IgD-negative memory B cell (primary cell): ENCODE results near the gene RIOK3. TPM values are rescaled to one million over a fixed set of nuclear protein-coding genes. Genes with fewer than 3 reads are reported as not detected.

Experiments
- H3K27ac Mint-ChIP-seq, 3 donors: one replicate each; pipeline ENCODE4 v1.8.0; 2020 to 2022; ENCODE audit warnings: mild to moderate bottlenecking in 3 of 3, mixed read lengths in 3 of 3, moderate library complexity in 1 of 3
- H3K27me3 Mint-ChIP-seq: one replicate; pipeline ENCODE4 v1.8.0; 2021; ENCODE audit warnings: mixed read lengths
- H3K36me3 Mint-ChIP-seq: one replicate; pipeline ENCODE4 v1.8.0; 2020; ENCODE audit warnings: mild to moderate bottlenecking, mixed read lengths
- H3K4me1 Mint-ChIP-seq, 3 donors: one replicate each; pipeline ENCODE4 v1.8.0; 2020 to 2022; ENCODE audit warnings: mixed read lengths in 3 of 3, mild to moderate bottlenecking in 1 of 3
- H3K4me3 Mint-ChIP-seq, 4 donors: one replicate each; pipeline ENCODE4 v1.8.0; 2020 to 2022; ENCODE audit warnings: mild to moderate bottlenecking in 4 of 4, mixed read lengths in 4 of 4, moderate library complexity in 3 of 4
- H3K9me3 Mint-ChIP-seq, 3 donors: one replicate each; pipeline ENCODE4 v1.8.0; 2020 to 2021; ENCODE audit warnings: mixed read lengths in 3 of 3, mild to moderate bottlenecking in 1 of 3
- polyA plus RNA-seq: library from polyadenylated mRNA; unstranded; fragments of 300-500 nt; fragmentation: Illumina TruSeq; gene quantifications from one replicate; pipeline ENCODE4 v1.2.3, GENCODE V29; 2021

The RIOK3 gene
- polyA plus RNA-seq, 1 donor from 2014 or later: 42.0 TPM

GRCh38 chr18:23521907-23522306 is 68.8 kb downstream of the RIOK3 start:
- Mint-ChIP-seq H3K27ac (peak overlapping the region in 1 of 3 donors; percentile 35), H3K36me3 (peaks cover 7% of the 10 kb centered on the region)

GRCh38 chr18:23523429-23524212 is 70.5 kb downstream of the RIOK3 start:
- Mint-ChIP-seq H3K36me3 (peaks cover 6% of the 10 kb centered on the region), H3K27me3 (no peaks in the 10 kb centered on the region), H3K4me1 (peaks cover 2 to 8% (median 6%) of the 10 kb centered on the region in 3 donors), H3K9me3 (no peaks in the 10 kb centered on the region), H3K27ac (peak overlapping the region; percentile 16 to 86 (median 76)), H3K4me3 (peak overlapping the region in 1 of 4 donors; percentile 57)

More at GRCh38 chr18:23521907-23522306, 68.8 kb downstream of the RIOK3 start:
- peaks cover 2 to 8% (median 6%) of the 10 kb centered on the region in 3 donors for H3K4me1 Mint-ChIP-seq
- no peaks in the 10 kb centered on the region for H3K9me3 Mint-ChIP-seq
- H3K27me3 Mint-ChIP-seq: no peaks in the 10 kb centered on the region
- no peak overlapping the region for H3K4me3 Mint-ChIP-seq

GRCh38 chr18:23524213-23524707 is 71.2 kb downstream of the RIOK3 start:
- Mint-ChIP-seq H3K36me3 (peaks cover 3% of the 10 kb centered on the region), H3K4me1 (peaks cover 2 to 8% (median 6%) of the 10 kb centered on the region in 3 donors), H3K27me3 (no peaks in the 10 kb centered on the region), H3K9me3 (no peaks in the 10 kb centered on the region), H3K4me3 (peak overlapping the region in 1 of 4 donors; percentile 57), H3K27ac (peak overlapping the region; percentile 16 to 86 (median 76))

- Mint-ChIP-seq H3K36me3 (peaks cover 3% of the 10 kb centered on the region), H3K4me1 (peaks cover 2 to 8% (median 6%) of the 10 kb centered on the region in 3 donors)
Measured at GRCh38 chr18:23526501-23527063, 73.5 kb downstream of the RIOK3 start.

GRCh38 chr18:23528580-23529472 is 75.7 kb downstream of the RIOK3 start:
- Mint-ChIP-seq H3K4me3 (peak overlapping the region in 1 of 4 donors; percentile 48), H3K27me3 (no peaks in the 10 kb centered on the region), H3K27ac (peak overlapping the region in 2 of 3 donors; percentile 34 to 65), H3K9me3 (no peaks in the 10 kb centered on the region), H3K36me3 (no peaks in the 10 kb centered on the region), H3K4me1 (peaks cover 0 to 2% (median 2%) of the 10 kb centered on the region in 3 donors)

More at GRCh38 chr18:23526501-23527063, 73.5 kb downstream of the RIOK3 start:
- H3K4me3 Mint-ChIP-seq: no peak overlapping the region
- H3K9me3 Mint-ChIP-seq: no peaks in the 10 kb centered on the region
- no peaks in the 10 kb centered on the region for H3K27me3 Mint-ChIP-seq
- H3K27ac Mint-ChIP-seq: peak overlapping the region in 1 of 3 donors; percentile 90

GRCh38 chr18:23529604-23530003 is 76.5 kb downstream of the RIOK3 start:
- Mint-ChIP-seq H3K4me3 (no peak overlapping the region), H3K27ac (peak overlapping the region in 1 of 3 donors; percentile 28), H3K4me1 (no peaks in the 10 kb centered on the region), H3K9me3 (no peaks in the 10 kb centered on the region), H3K36me3 (no peaks in the 10 kb centered on the region), H3K27me3 (no peaks in the 10 kb centered on the region)

- H3K27ac Mint-ChIP-seq: no peak overlapping the region
Measured at GRCh38 chr18:23530195-23530594, 77.1 kb downstream of the RIOK3 start.

GRCh38 chr18:23531912-23532311 is 78.8 kb downstream of the RIOK3 start:
- Mint-ChIP-seq H3K4me3 (no peak overlapping the region), H3K27me3 (no peaks in the 10 kb centered on the region), H3K36me3 (no peaks in the 10 kb centered on the region), H3K9me3 (no peaks in the 10 kb centered on the region), H3K4me1 (no peaks in the 10 kb centered on the region), H3K27ac (peak overlapping the region in 1 of 3 donors; percentile 78)

More at GRCh38 chr18:23530195-23530594, 77.1 kb downstream of the RIOK3 start:
- Mint-ChIP-seq H3K9me3 (no peaks in the 10 kb centered on the region), H3K27me3 (no peaks in the 10 kb centered on the region), H3K4me1 (no peaks in the 10 kb centered on the region), H3K36me3 (no peaks in the 10 kb centered on the region), H3K4me3 (no peak overlapping the region)

Other genes with a start within 250 kb of the RIOK3 start
- 73.0 TPM for gene RMC1, start 50.2 kb downstream of the RIOK3 start, polyA plus RNA-seq
- 10.7 TPM for gene NPC1, start 133.2 kb downstream of the RIOK3 start, polyA plus RNA-seq
- not detected for gene ANKRD29, start 209.6 kb downstream of the RIOK3 start, polyA plus RNA-seq
- gene LAMA3, start 236.2 kb downstream of the RIOK3 start, polyA plus RNA-seq: not detected